Gastrocnemius medialis (tissue), 4 donors: ENCODE data around the gene CHCHD6. TPM values are rescaled to one million over a fixed set of nuclear protein-coding genes. Genes with fewer than 3 reads are reported as not detected.

Experiments used
- ATAC-seq, 2 donors: fragments of 150-250 bp; one replicate each; pipeline ENCODE4 v1.9.1; 2016
- DNase-seq, 2 donors: peaks; one replicate each; pipeline ENCODE4 v3.0.0-alpha.2; 2019
- H3K27ac ChIP-seq, 4 donors: fragments of 200-600 bp; sonication (generic); 1 replicate in 1 of 4; 2 replicates in 3 of 4; pipeline ENCODE4 v1.5.1; 2016 to 2018; ENCODE audit warnings: mild to moderate bottlenecking in 2 of 4, moderate library complexity in 1 of 4
- H3K27me3 ChIP-seq, 3 donors: fragments of 200-600 bp; sonication (generic) in 2 of 3; 1 replicate in 1 of 3; 2 replicates in 2 of 3; pipeline versions ENCODE4 v1.5.1 to v1.6.0; 2016 to 2019; ENCODE audit warnings: mild to moderate bottlenecking in 1 of 3, moderate library complexity in 1 of 3
- H3K36me3 ChIP-seq, 2 donors: fragments of 200-600 bp; sonication (generic) in 1 of 2; one replicate each; pipeline ENCODE4 v1.5.1; 2017 to 2018
- H3K4me1 ChIP-seq, 2 donors: fragments of 200-600 bp; sonication (generic) in 1 of 2; one replicate each; pipeline ENCODE4 v1.5.1; 2016 to 2017; ENCODE audit warnings: mild to moderate bottlenecking in 2 of 2
- H3K4me3 ChIP-seq, 4 donors: fragments of 200-600 bp; sonication (generic) in 3 of 4; 1 replicate in 1 of 4; 2 replicates in 3 of 4; pipeline ENCODE4 v1.5.1; 2016 to 2019; ENCODE audit warnings: mild to moderate bottlenecking in 2 of 4
- H3K9me3 ChIP-seq, 3 donors: fragments of 200-600 bp; sonication (generic) in 2 of 3; 1 replicate in 1 of 3; 2 replicates in 2 of 3; pipeline ENCODE4 v1.5.1; 2016 to 2019
- POLR2A ChIP-seq, 2 donors: fragments of 450-650 bp; IDR thresholded peaks; one replicate each; pipeline ENCODE4 v1.6.1; 2017; ENCODE audit warnings: antibody characterized with exemption in 2 of 2, mild to moderate bottlenecking in 2 of 2, moderate library complexity in 2 of 2
- in situ Hi-C, 4 donors: fragments of 200-750 bp; cut with MboI; loops; one replicate each; pipeline versions ENCODE4 v1.15.0 to v1.8.0; 2017; ENCODE audit warnings: low sequenced_read_pairs in 4 of 4
- intact Hi-C: fragments of 100-400 bp; cut with DNase I; formaldehyde crosslinking; loops from one replicate; pipeline ENCODE4 v1.15.1; 2023; ENCODE audit warnings: low total_unique reads
- total RNA-seq, 4 donors: library from RNA; depleted of rRNA; stranded (reverse); fragments of >200 nt; gene quantifications; one replicate each; pipeline versions ENCODE4 v1.1.0 to v1.2.3, GENCODE V29; 2016
- TF ChIP-seq, protein P1 (sequence below), 5 experiments: fragments of 450-650 bp in 3 of 5; fragments of 200-600 bp in 2 of 5; sonication (generic) in 2 of 5; IDR thresholded peaks in 4 of 5; conservative IDR thresholded peaks in 1 of 5; 1 replicate in 4 of 5; 2 replicates in 1 of 5; pipeline ENCODE4 v1.5.1; 2016 to 2019; ENCODE audit warnings: antibody characterized with exemption in 5 of 5, mild to moderate bottlenecking in 3 of 5, moderate library complexity in 3 of 5

CHCHD6 gene
- total RNA-seq, 4 donors from 2014 or later: 2.7 to 4.2 (median 3.4) TPM

DNA sequence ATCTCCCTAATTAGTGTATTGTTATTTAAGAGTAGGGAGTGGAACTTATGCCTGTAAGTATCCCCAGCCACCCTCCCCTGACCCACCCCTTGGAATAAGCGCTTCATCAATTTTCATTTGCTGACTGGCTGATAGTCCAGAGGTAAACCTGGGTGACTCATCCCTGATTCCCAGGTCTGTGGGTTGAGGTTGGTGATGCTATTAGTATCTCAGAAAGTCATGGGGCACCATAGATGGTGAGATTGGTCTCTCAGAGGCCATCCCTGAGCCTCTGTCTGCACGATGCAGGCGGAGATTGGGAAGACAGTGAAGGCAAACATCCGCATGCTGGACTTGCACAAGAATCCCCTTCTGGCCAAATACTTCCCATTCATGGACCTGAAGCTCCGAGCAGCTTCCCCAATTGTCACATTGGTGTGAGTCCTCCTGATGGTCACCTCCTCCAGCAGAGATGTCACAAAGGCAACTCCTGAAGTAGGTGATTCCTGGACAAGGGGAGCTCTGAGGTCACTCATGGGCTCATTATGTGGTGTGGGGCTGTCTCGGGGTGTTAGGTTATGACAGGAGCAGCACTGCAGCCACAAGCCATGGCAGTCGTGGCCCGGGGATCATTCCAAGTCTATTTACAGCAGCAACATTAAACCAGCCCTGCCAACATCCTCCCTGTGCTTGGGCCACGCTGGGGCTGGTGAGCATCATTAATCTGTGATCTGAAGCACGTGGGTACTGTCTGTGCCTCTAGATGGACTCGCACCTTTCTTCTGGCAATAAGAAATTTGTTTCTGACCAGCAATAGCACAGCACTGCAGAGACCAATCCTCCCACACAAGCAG is 42.3 kb upstream of the CHCHD6 start:
- H3K27ac ChIP-seq: no peak overlapping the region
- H3K36me3 ChIP-seq: no peaks in the 10 kb centered on the region
- no peaks in the 10 kb centered on the region for H3K27me3 ChIP-seq
- DNase-seq (no peak), ATAC-seq (no peak)
- H3K4me3 ChIP-seq: no peak overlapping the region
- intact Hi-C loops: no loop called here
- in situ Hi-C loops: no loop called here
- no peaks in the 10 kb centered on the region for H3K4me1 ChIP-seq
- H3K9me3 ChIP-seq: no peaks in the 10 kb centered on the region
- TF ChIP-seq POLR2A (IDR thresholded peaks at IDR 0.05): no peak
- TF ChIP-seq, protein P1, sequence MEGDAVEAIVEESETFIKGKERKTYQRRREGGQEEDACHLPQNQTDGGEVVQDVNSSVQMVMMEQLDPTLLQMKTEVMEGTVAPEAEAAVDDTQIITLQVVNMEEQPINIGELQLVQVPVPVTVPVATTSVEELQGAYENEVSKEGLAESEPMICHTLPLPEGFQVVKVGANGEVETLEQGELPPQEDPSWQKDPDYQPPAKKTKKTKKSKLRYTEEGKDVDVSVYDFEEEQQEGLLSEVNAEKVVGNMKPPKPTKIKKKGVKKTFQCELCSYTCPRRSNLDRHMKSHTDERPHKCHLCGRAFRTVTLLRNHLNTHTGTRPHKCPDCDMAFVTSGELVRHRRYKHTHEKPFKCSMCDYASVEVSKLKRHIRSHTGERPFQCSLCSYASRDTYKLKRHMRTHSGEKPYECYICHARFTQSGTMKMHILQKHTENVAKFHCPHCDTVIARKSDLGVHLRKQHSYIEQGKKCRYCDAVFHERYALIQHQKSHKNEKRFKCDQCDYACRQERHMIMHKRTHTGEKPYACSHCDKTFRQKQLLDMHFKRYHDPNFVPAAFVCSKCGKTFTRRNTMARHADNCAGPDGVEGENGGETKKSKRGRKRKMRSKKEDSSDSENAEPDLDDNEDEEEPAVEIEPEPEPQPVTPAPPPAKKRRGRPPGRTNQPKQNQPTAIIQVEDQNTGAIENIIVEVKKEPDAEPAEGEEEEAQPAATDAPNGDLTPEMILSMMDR (IDR thresholded peaks at IDR 0.05 in 4 of 5, conservative IDR thresholded peaks at IDR 0.05 in 1 of 5): no peak

DNA sequence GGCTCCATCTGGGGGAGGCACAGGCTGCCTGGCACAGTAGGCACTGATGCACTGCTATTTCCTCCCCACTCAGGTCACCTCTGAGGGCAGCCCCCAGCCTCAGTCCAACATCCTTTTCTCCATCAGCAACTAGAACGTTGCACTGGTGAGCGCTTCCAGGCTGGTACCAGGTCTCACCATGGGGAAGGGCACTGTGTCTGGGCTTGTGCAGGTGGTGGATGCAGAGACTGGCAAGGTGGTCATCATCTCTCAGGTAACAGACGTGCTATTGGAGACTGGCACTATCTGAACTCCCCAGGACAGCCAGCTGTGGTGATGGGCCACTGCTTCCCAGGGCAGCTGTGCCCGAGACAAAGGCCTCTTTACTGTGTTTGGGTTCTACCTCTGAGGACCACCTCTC is 40.8 kb upstream of the CHCHD6 start:
- no peaks in the 10 kb centered on the region for H3K4me1 ChIP-seq
- intact Hi-C loops: no loop called here
- no peaks in the 10 kb centered on the region for H3K27me3 ChIP-seq
- H3K36me3 ChIP-seq: no peaks in the 10 kb centered on the region
- H3K9me3 ChIP-seq: no peaks in the 10 kb centered on the region
- H3K27ac ChIP-seq: no peak overlapping the region
- DNase-seq (no peak), ATAC-seq (no peak)
- in situ Hi-C loops: no loop called here
- TF ChIP-seq, protein P1 (IDR thresholded peaks at IDR 0.05 in 4 of 5, conservative IDR thresholded peaks at IDR 0.05 in 1 of 5): no peak
- TF ChIP-seq POLR2A (IDR thresholded peaks at IDR 0.05): no peak
- H3K4me3 ChIP-seq: no peak overlapping the region

DNA sequence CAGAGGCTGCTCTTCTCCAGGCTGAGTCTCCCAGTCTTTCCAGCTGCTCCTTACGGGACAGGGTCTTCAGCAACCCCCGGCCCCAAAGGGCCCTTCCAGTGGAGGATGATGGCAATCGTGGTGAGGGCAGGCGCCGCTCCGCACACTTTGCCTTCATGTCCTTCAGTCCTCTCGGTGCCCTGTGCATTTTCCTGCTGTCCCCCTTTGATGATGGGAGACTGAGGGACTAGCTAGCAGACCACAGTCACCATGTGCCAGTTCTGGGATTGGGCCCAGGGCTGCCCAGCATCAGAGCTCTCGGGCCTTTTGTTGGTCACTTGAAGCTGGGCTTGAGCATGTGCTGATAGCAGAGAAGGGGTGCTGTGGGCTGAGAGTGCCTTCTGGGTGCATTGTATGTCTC is 40.3 kb upstream of the CHCHD6 start:
- H3K4me1 ChIP-seq: no peaks in the 10 kb centered on the region
- in situ Hi-C loops: no loop called here
- no peak overlapping the region for H3K4me3 ChIP-seq
- H3K27me3 ChIP-seq: no peaks in the 10 kb centered on the region
- intact Hi-C loops: no loop called here
- DNase-seq (no peak), ATAC-seq (no peak)
- H3K9me3 ChIP-seq: no peaks in the 10 kb centered on the region
- H3K36me3 ChIP-seq: no peaks in the 10 kb centered on the region
- no peak overlapping the region for H3K27ac ChIP-seq
- TF ChIP-seq, protein P1 (IDR thresholded peaks at IDR 0.05 in 4 of 5, conservative IDR thresholded peaks at IDR 0.05 in 1 of 5): no peak
- no peak for TF ChIP-seq POLR2A (IDR thresholded peaks at IDR 0.05)

DNA sequence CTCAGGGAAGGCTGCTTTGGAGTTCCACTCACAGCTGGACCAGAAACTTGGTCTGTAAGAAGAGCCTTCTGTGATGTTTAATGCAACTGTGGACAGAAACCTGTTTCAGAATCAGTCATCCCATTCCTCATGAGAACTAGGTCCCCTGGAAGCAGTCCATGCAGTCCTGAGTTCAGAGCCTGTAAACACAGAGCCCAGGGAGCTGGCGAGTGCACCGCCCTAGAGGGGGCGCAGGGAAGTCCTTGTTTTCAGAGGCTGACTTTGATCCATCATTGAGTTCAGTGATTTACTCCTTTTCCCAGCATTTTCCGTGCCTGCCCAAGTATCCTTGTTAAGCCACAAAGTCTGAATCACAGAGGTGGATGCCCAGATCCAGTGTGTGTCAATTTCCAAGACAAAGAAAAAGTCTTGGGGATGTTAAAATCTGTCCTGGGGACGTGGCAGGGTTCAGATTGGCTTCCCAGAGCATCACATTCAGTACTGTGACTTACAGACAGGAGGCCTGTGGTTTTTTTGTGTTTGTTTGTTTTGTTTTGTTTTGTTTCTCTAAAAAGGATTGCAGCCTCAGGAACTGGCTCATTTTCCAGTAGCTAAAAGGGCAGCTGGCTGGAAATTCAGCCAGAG is 39.3 kb upstream of the CHCHD6 start:
- in situ Hi-C loops: no loop called here
- no peak for DNase-seq
- H3K27me3 ChIP-seq: no peaks in the 10 kb centered on the region

More for the DNA sequence above, 39.3 kb upstream of the CHCHD6 start:
- ATAC-seq: no peak
- Histone ChIP-seq H3K9me3 (no peaks in the 10 kb centered on the region), H3K4me1 (no peaks in the 10 kb centered on the region), H3K4me3 (no peak overlapping the region), H3K27ac (no peak overlapping the region), H3K36me3 (no peaks in the 10 kb centered on the region)
- TF ChIP-seq POLR2A (IDR thresholded peaks at IDR 0.05): no peak
- TF ChIP-seq, protein P1 (IDR thresholded peaks at IDR 0.05 in 4 of 5, conservative IDR thresholded peaks at IDR 0.05 in 1 of 5): no peak
- intact Hi-C loops: no loop called here
